H9 (cell line): ENCODE results near the gene GPX2. TPM values are rescaled to one million over a fixed set of nuclear protein-coding genes. Genes with fewer than 3 reads are reported as not detected.

Source experiments
- DNase-seq: peaks from one replicate; pipeline ENCODE4 v3.0.0-alpha.2; 2017
- H2AFZ ChIP-seq: one replicate; pipeline ENCODE4 v1.6.1; 2013; ENCODE audit warnings: mild to moderate bottlenecking, low read length, control low read depth, moderate library complexity
- H2AK5ac ChIP-seq: 2 replicates; pipeline ENCODE4 v1.6.1; 2013; ENCODE audit warnings: low read length, control low read depth, mixed read lengths; ENCODE audit not compliant: insufficient read length
- H2BK120ac ChIP-seq: one replicate; pipeline ENCODE4 v1.6.1; 2013; ENCODE audit warnings: low read depth, mild to moderate bottlenecking, low read length, control low read depth, inconsistent platforms; ENCODE audit not compliant: poor library complexity, severe bottlenecking
- H2BK12ac ChIP-seq: 2 replicates; pipeline ENCODE4 v1.6.1; 2013; ENCODE audit warnings: low read length, control low read depth, mixed read lengths, low read depth; ENCODE audit not compliant: insufficient read length
- H2BK15ac ChIP-seq: 2 replicates; pipeline ENCODE4 v1.6.1; 2013; ENCODE audit warnings: low read depth, low read length, control low read depth
- H2BK20ac ChIP-seq: one replicate; pipeline ENCODE4 v1.6.1; 2013; ENCODE audit warnings: low read depth, mild to moderate bottlenecking, low read length, control low read depth, inconsistent platforms; ENCODE audit not compliant: poor library complexity, severe bottlenecking
- H2BK5ac ChIP-seq: 2 replicates; pipeline ENCODE4 v1.6.1; 2013; ENCODE audit warnings: low read length, control low read depth, mixed read lengths; ENCODE audit not compliant: insufficient read length
- H3K14ac ChIP-seq: 2 replicates; pipeline ENCODE4 v1.6.1; 2013; ENCODE audit warnings: low read length, control low read depth; ENCODE audit not compliant: insufficient read depth
- H3K18ac ChIP-seq: 2 replicates; pipeline ENCODE4 v1.6.1; 2013; ENCODE audit warnings: low read depth, mild to moderate bottlenecking, mixed read lengths, low read length, control low read depth; ENCODE audit not compliant: insufficient read length
- H3K23ac ChIP-seq: 2 replicates; pipeline ENCODE4 v1.6.1; 2013; ENCODE audit warnings: low read length, control low read depth, mixed read lengths, low read depth; ENCODE audit not compliant: insufficient read length
- H3K23me2 ChIP-seq: 2 replicates; pipeline ENCODE4 v1.6.1; 2013; ENCODE audit warnings: low read depth, mild to moderate bottlenecking, mixed read lengths, low read length, control low read depth; ENCODE audit not compliant: insufficient read length, poor library complexity, severe bottlenecking
- H3K27ac ChIP-seq: 2 replicates; pipeline ENCODE4 v1.5.1; 2013; ENCODE audit warnings: low read length, control low read depth, mixed read lengths, low read depth; ENCODE audit not compliant: insufficient read length
- H3K27me3 ChIP-seq: 2 replicates; pipeline ENCODE4 v1.6.1; 2013; ENCODE audit warnings: low read length, control low read depth, inconsistent platforms; ENCODE audit not compliant: insufficient read depth
- H3K4ac ChIP-seq: 2 replicates; pipeline ENCODE4 v1.6.1; 2013; ENCODE audit warnings: low read depth, mild to moderate bottlenecking, control low read depth, inconsistent platforms, low read length, moderate library complexity
- H3K4me1 ChIP-seq: 2 replicates; pipeline ENCODE4 v1.6.1; 2013; ENCODE audit warnings: low read length, control low read depth, inconsistent platforms; ENCODE audit not compliant: insufficient read depth
- H3K4me2 ChIP-seq: 2 replicates; pipeline ENCODE4 v1.6.1; 2013; ENCODE audit warnings: low read length, control low read depth, mixed read lengths; ENCODE audit not compliant: insufficient read length, insufficient read depth
- H3K56ac ChIP-seq: 2 replicates; pipeline ENCODE4 v1.6.1; 2013; ENCODE audit warnings: low read depth, mild to moderate bottlenecking, mixed read lengths, low read length, control low read depth; ENCODE audit not compliant: insufficient read length
- H3K79me1 ChIP-seq: 2 replicates; pipeline ENCODE4 v1.6.1; 2013; ENCODE audit warnings: low read depth, mild to moderate bottlenecking, moderate library complexity, low read length, control low read depth, inconsistent platforms; ENCODE audit not compliant: insufficient read depth, poor library complexity, severe bottlenecking
- H3K79me2 ChIP-seq: 2 replicates; pipeline ENCODE4 v1.6.1; 2013; ENCODE audit warnings: low read length, control low read depth, inconsistent platforms; ENCODE audit not compliant: insufficient read depth
- H3K9ac ChIP-seq: 2 replicates; pipeline ENCODE4 v1.6.1; 2013; ENCODE audit warnings: low read length, control low read depth, mixed read lengths; ENCODE audit not compliant: insufficient read length; ENCODE audit errors: extremely low read depth
- H3K9me3 ChIP-seq: one replicate; pipeline ENCODE4 v1.6.1; 2013; ENCODE audit warnings: low read depth, low read length, inconsistent platforms; ENCODE audit not compliant: control insufficient read depth
- H3T11ph ChIP-seq: one replicate; pipeline ENCODE4 v1.6.1; 2013; ENCODE audit warnings: mild to moderate bottlenecking, low read length, control low read depth, inconsistent platforms
- H4K20me1 ChIP-seq: one replicate; pipeline ENCODE4 v1.6.1; 2013; ENCODE audit not compliant: control insufficient read depth, insufficient read length, insufficient read depth
- H4K5ac ChIP-seq: 2 replicates; pipeline ENCODE4 v1.6.1; 2013; ENCODE audit warnings: low read depth, mild to moderate bottlenecking, mixed read lengths, low read length, control low read depth; ENCODE audit not compliant: insufficient read length
- H4K8ac ChIP-seq: replicated peaks from 2 replicates; pipeline ENCODE4 v1.6.1; 2013; ENCODE audit warnings: low read length, control low read depth, mixed read lengths, low read depth; ENCODE audit not compliant: insufficient read length
- H4K91ac ChIP-seq: 2 replicates; pipeline ENCODE4 v1.6.1; 2013; ENCODE audit warnings: low read depth, mild to moderate bottlenecking, moderate library complexity, mixed read lengths, low read length, control low read depth; ENCODE audit not compliant: insufficient read length
- H3K27ac Mint-ChIP-seq, 3 experiments: 2 replicates in 2 of 3; 3 replicates in 1 of 3; pipeline ENCODE4 v1.8.0; 2020 to 2021; ENCODE audit warnings: mixed read lengths in 3 of 3, mild to moderate bottlenecking in 1 of 3, moderate library complexity in 1 of 3
- H3K27me3 Mint-ChIP-seq: 2 replicates; pipeline ENCODE4 v1.8.0; 2021; ENCODE audit warnings: low read depth, mild to moderate bottlenecking, moderate library complexity, mixed read lengths
- H3K36me3 Mint-ChIP-seq, 3 experiments: 2 replicates in 2 of 3; 3 replicates in 1 of 3; pipeline ENCODE4 v1.8.0; 2020 to 2021; ENCODE audit warnings: low read depth in 3 of 3, mixed read lengths in 3 of 3; ENCODE audit not compliant: insufficient read depth in 1 of 3
- H3K4me1 Mint-ChIP-seq, 2 experiments: 2 replicates each; pipeline ENCODE4 v1.8.0; 2020; ENCODE audit warnings: mixed read lengths in 2 of 2
- H3K4me3 Mint-ChIP-seq, 2 experiments: 2 replicates in 1 of 2; 3 replicates in 1 of 2; pipeline ENCODE4 v1.8.0; 2020 to 2021; ENCODE audit warnings: mild to moderate bottlenecking in 2 of 2, mixed read lengths in 2 of 2, moderate library complexity in 1 of 2
- H3K9me3 Mint-ChIP-seq, 2 experiments: 2 replicates in 1 of 2; 3 replicates in 1 of 2; pipeline ENCODE4 v1.8.0; 2020; ENCODE audit warnings: mild to moderate bottlenecking in 2 of 2, mixed read lengths in 2 of 2, moderate library complexity in 1 of 2
- CTCF ChIP-seq: fragments of 200-600 bp; sonication (generic); conservative IDR thresholded peaks from 3 replicates; pipeline ENCODE4 v1.8.0; 2021; ENCODE audit warnings: antibody characterized with exemption, mild to moderate bottlenecking
- total RNA-seq: library from RNA; stranded (reverse); gene quantifications from 2 replicates; pipeline ENCODE4 v1.2.1, GENCODE V29; 2021

Gene GPX2
- total RNA-seq, 1 experiment from 2014 or later: 0.79 TPM

GRCh38 chr14:64951724-64952123 is 9.2 kb upstream of the GPX2 start:
- H2BK120ac ChIP-seq: no peak overlapping the region
- H3K79me1 ChIP-seq: no peaks in the 10 kb centered on the region
- Mint-ChIP-seq H3K27ac (no peak overlapping the region), H3K36me3 (peaks cover 9 to 57% (median 46%) of the 10 kb centered on the region in 3 experiments), H3K4me1 (peaks cover 28 to 31% of the 10 kb centered on the region in 2 experiments), H3K9me3 (no peaks in the 10 kb centered on the region), H3K4me3 (no peak overlapping the region), H3K27me3 (no peaks in the 10 kb centered on the region)
- no peak overlapping the region for H3K56ac ChIP-seq
- no peaks in the 10 kb centered on the region for H3K27me3 ChIP-seq
- no peak overlapping the region for H2BK5ac ChIP-seq
- H2BK20ac ChIP-seq: no peak overlapping the region
- no peak overlapping the region for H4K8ac ChIP-seq
- no peak overlapping the region for H2AK5ac ChIP-seq
- no peak for DNase-seq
- H3K9me3 ChIP-seq: no peaks in the 10 kb centered on the region
- no peak overlapping the region for H3K9ac ChIP-seq
- no peak overlapping the region for H4K91ac ChIP-seq
- no peaks in the 10 kb centered on the region for H3K23me2 ChIP-seq
- no peak overlapping the region for H2AFZ ChIP-seq
- no peak overlapping the region for H3K4me2 ChIP-seq
- no peak overlapping the region for H3K18ac ChIP-seq
- no peak overlapping the region for H3T11ph ChIP-seq
- no peak overlapping the region for H2BK12ac ChIP-seq
- H3K14ac ChIP-seq: no peak overlapping the region
- no peak overlapping the region for H2BK15ac ChIP-seq
- H3K23ac ChIP-seq: no peak overlapping the region
- TF ChIP-seq CTCF: no peak
- H4K20me1 ChIP-seq: no peaks in the 10 kb centered on the region
- H3K4ac ChIP-seq: no peak overlapping the region
- H3K4me1 ChIP-seq: peaks cover 10% of the 10 kb centered on the region; the same call in 1 of the 2 replicates
- no peak overlapping the region for H3K27ac ChIP-seq
- no peak overlapping the region for H4K5ac ChIP-seq
- H3K79me2 ChIP-seq: no peaks in the 10 kb centered on the region
